ENCODE results near the gene KREMEN1. TPM values are rescaled to one million over a fixed set of nuclear protein-coding genes. Genes with fewer than 3 reads are reported as not detected.

KREMEN1 gene
- total RNA-seq, 1 donor from 2014 or later, result not detected

DNA sequence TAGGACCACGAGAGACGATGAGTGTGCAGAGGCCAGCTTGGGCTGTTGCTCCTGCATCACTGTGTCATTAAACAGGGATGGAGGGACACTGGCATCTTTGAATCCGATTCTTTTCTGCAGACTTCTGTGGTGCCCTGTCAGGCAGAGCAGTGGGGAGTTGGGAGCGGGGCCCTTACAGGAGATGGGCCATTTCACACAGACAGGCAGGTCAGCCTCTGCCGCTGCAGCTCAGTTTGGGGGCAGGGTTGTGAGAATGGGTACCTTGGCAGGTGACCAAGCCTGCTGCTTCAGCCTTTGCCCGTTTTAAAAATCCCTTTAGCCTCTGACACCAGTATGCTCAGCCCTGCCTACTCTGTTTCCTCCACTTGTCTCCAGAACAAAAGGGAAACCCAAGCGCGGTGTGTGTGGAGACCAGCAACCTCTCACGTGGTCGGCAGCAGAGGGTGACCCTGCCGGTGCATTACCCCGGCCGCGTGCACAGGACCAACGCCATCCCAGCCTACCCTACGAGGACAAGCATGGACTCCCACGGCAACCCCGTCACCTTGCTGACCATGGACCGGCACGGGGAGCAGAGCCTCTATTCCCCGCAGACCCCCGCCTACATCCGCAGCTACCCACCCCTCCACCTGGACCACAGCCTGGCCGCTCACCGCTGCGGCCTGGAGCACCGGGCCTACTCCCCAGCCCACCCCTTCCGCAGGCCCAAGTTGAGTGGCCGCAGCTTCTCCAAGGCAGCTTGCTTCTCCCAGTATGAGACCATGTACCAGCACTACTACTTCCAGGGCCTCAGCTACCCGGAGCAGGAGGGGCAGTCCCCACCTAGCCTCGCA, 23.8 kb upstream of the KREMEN1 start:
- intact Hi-C loops (cut with micrococcal nuclease), result no loop called here

DNA sequence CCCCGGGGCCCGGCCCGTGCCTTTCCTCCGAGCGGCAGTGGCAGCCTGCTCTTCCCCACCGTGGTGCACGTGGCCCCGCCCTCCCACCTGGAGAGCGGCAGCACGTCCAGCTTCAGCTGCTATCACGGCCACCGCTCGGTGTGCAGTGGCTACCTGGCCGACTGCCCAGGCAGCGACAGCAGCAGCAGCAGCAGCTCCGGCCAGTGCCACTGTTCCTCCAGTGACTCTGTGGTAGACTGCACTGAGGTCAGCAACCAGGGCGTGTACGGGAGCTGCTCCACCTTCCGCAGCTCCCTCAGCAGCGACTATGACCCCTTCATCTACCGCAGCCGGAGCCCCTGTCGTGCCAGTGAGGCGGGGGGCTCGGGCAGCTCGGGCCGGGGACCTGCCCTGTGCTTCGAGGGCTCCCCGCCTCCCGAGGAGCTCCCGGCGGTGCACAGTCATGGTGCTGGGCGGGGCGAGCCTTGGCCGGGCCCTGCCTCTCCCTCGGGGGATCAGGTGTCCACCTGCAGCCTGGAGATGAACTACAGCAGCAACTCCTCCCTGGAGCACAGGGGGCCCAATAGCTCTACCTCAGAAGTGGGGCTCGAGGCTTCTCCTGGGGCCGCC, 23.1 kb upstream of the KREMEN1 start:
- intact Hi-C loops (cut with micrococcal nuclease), result no loop called here

DNA sequence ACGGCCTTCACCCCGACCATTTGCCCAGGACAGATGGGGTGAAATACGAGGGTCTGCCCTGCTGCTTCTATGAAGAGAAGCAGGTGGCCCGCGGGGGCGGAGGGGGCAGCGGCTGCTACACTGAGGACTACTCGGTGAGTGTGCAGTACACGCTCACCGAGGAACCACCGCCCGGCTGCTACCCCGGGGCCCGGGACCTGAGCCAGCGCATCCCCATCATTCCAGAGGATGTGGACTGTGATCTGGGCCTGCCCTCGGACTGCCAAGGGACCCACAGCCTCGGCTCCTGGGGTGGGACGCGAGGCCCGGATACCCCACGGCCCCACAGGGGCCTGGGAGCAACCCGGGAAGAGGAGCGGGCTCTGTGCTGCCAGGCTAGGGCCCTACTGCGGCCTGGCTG, 22.4 kb upstream of the KREMEN1 start:
- intact Hi-C loops (cut with micrococcal nuclease), result no loop called here

DNA sequence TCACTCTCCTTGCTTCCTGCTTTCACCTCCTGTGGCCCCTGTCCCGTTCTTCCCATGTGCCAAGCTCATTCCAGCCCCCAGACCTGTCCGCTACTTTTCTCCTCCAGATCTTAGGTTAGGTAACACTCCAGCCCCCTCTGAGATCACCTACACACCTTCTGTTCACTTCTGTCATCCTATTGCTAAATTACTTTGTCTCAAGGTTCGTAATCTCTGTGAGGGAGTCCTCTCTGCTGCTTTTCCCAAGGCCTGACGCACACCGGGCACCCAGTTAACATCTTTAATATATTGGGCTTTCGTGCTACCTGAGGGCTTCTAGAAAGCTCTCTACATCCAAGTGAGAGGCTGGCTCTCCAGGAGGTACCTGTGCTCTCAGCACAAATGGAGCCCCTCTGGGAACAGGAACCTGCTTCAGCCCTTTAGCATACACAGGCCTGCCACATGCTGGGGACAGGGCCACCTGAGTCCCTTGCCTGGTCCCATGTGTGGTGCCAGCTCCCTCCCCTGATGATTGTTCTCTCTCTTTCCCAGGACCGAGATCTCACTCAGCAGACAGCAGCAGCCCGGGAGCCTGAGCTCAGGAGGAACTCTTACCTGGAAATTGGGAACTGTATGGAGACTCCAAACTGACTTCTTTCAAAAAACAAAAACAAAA, 19.7 kb upstream of the KREMEN1 start:
- intact Hi-C loops (cut with micrococcal nuclease), result no loop called here

DNA sequence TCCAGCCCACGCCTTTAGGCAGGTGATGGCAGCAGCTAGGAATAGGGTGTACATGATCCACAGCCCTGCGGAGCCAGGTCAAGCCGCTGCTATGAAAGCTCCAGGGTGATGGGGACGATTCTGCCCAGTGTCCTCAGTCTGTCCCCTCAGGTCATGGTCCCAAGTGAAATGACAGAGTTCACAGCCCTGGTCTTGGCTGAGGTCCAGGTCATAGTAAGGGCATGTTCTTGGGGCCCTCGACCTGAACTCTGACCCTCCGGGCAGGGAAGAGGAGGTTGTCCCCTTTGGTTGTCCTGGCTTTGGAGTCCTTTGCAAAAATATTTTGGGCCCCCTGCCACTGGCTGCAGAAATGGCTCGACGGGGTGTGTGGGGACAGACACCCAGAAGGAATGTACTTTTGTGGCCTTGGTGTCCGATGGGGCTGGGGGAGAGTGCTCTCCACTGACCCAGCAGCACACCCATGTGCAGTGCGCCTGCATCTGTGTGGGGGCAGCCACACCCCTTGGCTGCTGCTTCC, 18.5 kb upstream of the KREMEN1 start:
- intact Hi-C loops (cut with micrococcal nuclease), result no loop called here

DNA sequence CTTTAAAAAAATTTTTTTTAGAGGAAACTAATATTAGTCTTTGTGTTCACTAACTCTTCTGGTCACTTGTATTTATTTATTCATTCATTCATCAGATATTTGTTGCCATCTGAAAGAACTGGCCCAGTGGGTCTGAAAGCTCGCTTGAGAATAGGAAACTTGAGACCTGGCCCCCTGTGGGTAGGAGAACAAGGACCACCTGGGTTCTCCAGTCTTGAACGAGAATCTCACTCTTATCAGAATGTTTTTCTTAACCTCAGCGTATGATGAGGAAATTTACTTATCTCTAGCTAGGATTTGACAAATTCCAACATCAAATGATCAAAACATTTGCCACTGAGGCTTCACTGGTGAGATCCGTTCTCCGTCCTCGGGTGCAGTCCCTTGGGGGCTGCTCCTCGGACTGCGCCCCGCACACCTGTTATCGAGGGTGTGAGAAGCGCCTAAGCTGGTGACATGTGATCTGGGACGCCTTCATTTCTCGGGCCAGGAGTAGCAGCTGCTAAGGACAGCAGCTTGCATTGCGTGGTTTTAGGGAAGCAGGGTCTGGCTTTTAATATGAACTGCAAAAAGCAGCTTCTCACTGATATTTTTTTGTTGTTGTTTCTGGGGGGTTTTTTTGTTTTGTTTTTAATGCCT, 17.5 kb upstream of the KREMEN1 start:
- intact Hi-C loops (cut with micrococcal nuclease), result no loop called here

DNA sequence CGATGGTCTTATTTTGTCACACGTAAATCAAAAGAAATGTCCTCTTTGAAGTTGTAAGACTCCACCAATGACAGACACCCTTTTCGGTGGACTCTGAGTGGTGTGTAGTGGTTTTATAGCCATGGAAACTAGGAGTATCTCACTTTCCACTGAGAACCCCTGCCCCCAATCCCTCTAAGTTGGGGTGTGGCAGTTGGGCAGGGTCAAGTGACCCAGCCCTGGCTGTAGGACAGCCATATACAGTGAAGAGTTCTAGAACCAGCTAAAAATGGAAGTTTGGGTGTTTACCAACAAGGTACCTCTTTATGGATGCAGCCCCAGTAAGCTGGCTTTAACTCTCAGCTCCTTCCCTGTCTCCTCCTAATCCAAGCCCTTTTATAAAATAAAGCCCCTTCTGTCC, 16.4 kb upstream of the KREMEN1 start:
- intact Hi-C loops (cut with micrococcal nuclease), result no loop called here

DNA sequence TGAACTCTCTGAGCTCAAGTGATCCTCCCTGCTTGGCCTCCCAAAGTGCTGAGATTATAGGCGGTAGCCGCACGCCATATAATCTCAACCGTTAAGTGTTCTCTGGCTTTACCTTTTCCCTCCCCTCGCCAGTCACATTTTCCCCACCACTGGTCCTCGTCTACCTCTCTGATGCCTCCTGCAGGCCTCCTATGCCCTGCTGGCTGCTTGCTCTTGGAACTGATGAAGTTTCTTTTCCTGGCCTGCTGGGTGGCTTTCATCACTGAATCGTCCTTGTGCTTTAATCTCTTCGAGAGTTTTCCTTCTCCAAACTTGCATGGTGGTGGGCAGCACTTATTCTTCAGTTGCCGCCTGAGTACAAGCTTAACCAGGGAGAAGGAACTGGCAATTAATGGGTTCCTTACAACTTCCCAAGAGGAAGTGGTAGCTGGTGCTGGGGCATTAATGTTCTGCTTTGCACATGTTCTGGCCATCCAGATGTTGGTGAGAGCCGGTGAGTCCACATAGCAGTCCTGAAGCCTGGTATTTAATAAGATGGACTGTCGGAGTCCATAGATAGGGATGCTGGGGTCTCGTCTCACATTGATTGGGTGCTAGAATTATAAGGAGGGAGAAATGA, 12.5 kb upstream of the KREMEN1 start:
- intact Hi-C loops (cut with micrococcal nuclease), result no loop called here

DNA sequence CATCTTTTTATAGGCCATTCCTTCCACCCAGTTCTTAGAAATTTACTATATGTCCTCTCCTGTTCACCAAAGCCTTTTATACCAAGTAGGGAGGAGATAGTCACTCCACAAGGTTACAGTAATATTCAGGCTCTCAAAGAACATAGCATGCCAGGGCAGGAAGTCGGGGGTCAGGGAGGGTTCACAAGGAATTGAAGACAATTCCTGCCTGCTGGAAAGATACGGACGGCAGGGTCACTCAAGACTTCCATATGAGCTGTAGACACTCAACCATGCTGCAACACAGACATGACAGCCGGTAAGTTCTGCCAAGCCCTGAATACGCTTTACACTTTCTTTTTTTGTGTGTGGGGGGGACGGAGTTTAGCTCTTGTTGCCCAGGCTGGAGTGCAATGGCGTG, 11.9 kb upstream of the KREMEN1 start:
- intact Hi-C loops (cut with micrococcal nuclease), result no loop called here

DNA sequence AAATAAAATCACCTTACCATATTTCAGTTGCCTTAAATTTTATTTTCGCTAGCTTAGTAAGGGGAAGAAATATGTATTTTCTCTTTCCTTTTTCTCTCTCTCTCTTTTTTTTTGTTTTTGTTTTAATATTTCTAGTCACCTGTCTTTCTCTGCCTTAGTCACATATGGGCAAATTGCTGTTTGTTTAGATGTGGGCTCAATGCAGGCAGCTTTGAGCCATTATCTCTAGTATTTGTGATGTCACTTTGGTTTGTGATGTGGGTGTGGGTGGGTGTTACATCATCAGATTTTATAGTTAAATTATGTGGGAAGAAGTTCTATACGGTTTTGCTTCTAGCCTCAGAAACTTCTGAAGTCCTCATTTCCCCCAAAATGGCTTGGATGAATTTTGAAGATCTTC, 11.1 kb upstream of the KREMEN1 start, which contains the start of gene C22orf31:
TSS of gene C22orf31 (minus strand) at position 59 of the 400 bp plus-strand sequence. CDS start at position 20, 39 bp downstream.
- intact Hi-C loops (cut with micrococcal nuclease), result no loop called here

DNA sequence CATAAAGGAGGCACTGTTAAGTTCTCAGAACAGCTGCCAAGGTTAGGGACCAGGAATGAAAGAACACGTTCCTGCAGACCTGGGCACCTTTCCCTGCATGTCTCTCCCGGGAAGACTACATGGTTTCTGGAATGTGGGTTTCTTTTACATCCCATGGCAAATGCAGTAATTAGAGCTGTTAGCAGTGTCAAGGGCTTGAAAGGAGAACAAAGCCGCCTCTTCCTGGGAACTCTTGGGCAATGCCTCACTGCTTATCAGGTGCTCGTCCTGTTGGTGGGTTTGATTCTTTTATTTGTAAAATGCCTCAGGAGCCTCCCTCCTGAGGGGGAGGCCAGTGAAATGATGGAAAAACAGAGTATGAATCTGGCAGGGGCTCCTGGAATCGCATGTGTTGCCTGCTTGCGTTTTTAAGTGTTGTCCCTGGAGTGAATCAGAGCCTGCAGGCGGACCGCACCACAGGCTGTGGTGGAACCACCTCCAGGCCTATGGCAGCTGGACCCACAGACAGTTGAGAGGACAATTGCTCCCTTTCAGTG, 10.5 kb upstream of the KREMEN1 start:
- intact Hi-C loops (cut with micrococcal nuclease), result no loop called here

DNA sequence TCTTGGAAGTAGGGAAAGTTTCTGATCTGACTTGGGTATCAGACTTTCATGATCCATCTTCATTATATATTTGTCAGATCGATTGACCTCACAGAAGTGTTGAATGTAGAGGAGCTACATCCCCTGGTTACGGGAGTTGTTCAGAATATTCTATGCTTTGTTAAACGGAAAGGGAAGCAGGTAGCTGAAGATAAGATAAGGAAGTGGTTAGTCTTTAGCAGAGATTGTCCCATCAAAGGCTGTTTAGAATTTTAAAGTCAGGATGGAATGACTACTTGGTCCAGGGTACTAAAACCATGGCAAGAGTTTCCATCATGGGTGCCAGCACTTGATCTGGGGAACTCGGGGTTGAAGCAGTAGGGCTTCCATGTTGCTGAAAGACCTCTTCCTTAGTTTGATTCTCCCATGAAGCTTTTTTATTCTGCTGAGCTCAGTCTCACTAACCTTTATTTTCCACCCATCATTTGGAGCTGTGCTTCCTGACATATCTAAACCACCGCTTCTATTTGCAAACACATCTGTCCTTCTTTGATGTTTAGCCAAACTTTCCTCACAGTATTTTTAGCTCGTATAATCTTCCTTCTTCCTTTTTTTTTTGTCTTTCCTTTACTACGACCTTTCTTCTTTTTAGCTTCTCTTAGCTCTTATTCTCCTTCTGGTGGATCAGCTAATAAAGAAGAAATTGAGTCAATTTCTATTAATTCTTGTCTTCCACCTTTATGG, 7.2 kb upstream of the KREMEN1 start:
- intact Hi-C loops (cut with micrococcal nuclease), result no loop called here

DNA sequence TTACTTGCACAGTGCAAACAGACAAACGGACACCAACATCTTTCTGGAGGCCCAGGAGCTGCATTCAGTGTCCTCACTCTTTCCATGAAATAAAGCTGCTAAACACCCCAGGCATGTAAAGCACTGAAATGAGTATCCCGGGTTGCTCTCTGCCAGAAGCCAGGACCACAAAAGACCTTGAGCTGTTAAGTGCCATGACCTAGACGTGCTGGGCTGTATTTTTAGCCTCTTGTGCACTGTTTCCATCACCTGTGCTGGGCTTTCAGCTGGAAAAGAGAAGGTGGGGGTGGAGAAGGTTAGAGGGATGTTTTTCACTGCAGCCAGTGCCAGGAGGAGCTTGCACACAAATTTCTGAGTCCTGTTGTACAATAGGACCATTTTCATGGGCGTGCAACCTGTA, 3.4 kb upstream of the KREMEN1 start:
- intact Hi-C loops (cut with micrococcal nuclease), result no loop called here

DNA sequence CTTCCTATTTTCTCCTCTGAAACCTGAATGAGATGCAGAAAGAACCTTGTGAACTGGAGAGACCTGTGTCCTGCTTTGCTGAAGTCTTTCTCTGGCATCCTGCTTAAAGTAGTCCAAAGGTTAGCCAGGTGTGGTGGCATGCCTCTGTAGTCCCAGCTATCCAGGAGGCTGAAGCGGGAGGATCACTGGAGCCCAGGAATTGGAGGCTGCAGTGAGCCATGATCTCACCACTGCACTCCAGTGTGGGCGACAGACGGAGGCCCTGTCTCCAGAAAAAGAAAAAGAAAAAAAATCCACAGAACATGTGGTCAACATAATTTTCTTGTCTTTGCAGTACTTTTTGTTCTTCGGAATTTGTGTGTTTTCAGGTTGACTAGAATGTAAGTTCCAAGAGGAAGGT, 2.3 kb upstream of the KREMEN1 start:
- intact Hi-C loops (cut with micrococcal nuclease), result no loop called here

DNA sequence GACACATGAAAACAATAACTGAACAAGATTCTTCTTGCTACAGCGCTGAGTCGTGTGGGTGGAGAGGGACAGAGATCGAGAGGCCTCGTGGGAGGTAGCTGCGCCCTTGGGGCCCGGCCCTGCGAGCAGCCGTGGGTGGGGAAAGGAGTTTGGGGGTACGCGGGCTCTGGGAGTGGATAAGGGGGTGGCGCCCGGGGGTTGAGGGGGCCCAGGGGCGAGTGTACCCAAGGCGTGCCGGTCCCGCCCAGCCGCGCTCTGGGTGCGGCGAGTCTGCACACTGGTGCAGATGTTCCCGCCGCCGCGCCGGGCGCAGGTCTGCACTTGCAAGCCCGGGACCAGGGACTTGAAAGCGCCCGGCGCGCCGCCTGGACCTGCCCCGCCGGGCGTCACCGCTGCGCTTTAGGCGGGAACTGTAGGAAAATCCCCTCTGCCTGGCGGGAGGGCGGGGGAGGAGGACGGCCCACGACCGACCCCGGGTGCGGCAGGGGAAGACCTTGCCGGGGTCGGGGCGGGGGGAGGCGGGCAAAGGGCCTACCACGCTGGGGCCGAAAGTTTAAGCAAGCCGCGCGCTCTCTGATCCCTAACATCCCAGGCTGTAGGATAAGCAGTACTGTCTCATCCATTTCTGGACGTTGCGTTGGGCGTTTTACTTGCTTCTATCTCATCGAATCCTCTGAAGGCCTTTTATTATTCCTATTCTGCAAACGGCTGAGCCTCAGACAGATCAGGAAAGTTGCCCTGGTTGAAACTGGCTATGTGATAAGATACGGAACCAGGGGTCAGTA, 1.4 kb upstream of the KREMEN1 start:
- intact Hi-C loops (cut with micrococcal nuclease), result loop anchor here (1.0 to 2.0 kb wide), 2 partner anchors 188 to 329 kb away; partner anchors contain the start of genes HSCB and ZNRF3

DNA sequence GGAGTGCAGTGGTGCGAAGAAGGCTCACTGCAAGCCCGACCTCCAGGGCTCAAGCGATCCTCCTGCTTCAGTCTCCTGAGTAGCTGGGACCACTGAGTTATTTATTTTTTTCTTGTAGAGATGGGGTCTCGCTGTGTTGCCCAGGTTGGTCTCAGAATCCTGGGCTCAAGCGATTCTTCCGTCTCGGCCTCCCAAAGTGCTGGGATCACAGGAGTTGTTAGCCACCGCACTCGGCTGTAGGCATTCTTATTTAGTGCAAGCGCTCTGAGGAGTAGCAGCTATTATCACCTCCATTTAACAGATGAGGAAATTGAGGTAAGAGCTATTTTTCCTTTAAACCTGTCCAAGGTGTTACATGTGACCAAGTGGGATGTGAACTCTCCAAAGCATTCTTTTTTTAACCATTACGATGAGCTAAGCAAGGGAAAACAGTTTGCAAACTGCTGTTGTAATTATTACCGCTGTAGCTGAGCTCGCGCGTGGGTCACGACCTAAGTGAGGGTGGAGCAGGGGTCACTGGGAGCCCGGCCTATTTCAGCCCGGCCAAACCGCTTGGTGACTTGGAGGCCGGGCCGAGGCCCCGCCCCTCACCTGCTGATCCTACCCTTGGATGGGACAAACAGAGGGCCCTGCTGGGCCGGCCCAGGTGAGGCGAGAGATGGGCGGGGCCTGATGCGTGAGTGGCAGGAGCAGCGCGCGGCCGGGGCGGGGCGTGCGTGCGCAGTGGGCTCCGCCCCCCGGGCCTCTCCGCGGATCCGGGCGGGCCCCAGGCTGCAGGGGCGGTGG, 449 bp upstream of the KREMEN1 start:
- intact Hi-C loops (cut with micrococcal nuclease), result loop anchor here (1.0 to 2.0 kb wide), 2 partner anchors 189 to 330 kb away; partner anchors contain the start of genes HSCB and ZNRF3

DNA sequence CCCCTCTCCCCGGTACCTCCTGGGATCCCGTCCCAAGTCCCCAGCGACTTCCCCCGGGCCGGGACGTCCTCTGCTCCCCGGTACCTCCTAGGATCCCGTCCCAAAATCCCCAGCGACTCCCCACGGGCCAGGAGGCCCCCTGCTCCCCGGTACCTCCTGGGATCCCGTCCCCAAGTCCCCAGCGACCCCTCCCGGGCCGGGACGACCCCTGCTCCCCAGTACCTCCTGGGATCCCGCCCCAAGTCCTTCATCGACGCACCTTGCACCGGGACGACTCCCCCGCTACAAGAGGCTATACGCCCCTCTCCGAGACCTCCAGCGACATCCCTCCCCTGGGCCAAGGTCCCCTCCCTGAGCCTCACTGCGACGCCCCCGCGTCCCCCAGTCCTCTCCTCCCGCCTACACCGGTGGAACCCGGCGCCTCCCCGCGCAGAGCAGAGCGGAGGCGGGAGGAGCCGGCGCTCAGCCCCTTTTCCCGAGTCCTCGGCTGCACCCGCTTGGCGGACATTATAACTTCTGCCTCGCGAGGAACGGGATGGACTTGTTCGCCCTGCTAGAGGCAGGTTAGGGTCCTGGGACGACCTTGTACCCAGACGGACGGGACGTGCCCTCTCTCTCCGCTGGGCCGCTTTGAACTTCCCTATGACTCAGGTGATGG, 912 bp downstream of the KREMEN1 start:
- intact Hi-C loops (cut with micrococcal nuclease), result loop anchor here (1.0 to 2.0 kb wide), 2 partner anchors 331 to 1154 kb away; partner anchors contain the start of genes HSCB and PITPNB

Measured in T-helper 1 cell treated with Interleukin-12 subunit alpha and Interleukin-12 subunit beta and Interleukin-4 antibody, amounts not matched to agents 30 ng/mL and 1 ng/mL, for 36 hours (primary cell).